Measurements from ENCODE around the gene OTOA. TPM values are rescaled to one million over a fixed set of nuclear protein-coding genes. Genes with fewer than 3 reads are reported as not detected.
"Not testable (repeated sequence)": the region's sequence is repeated elsewhere in the genome, so short reads cannot be mapped to it uniquely, and the experiment has no call there.

The OTOA gene
- total RNA-seq, 1 donor from 2014 or later = 0.07 TPM

- Mint-ChIP-seq H3K4me1 (ENCODE audit: low read depth) (no peaks in the 10 kb centered on the region), H3K27me3 (peaks cover 13% of the 10 kb centered on the region), H3K9me3 (ENCODE audit: low read depth) (no peaks in the 10 kb centered on the region), H3K4me3 (ENCODE audit: low read depth) (no peak overlapping the region), H3K27ac (no peak overlapping the region), H3K36me3 (ENCODE audit: insufficient read depth) (no peaks in the 10 kb centered on the region)
- no peak for TF ChIP-seq CTCF (IDR thresholded peaks at IDR 0.05; ENCODE audit: unreplicated experiment)
- DNase-seq (ENCODE audit: low spot score, unreplicated experiment) = no peak
Measured at GRCh38 chr16:21727344-21727743, 63.6 kb downstream of the OTOA start.

GRCh38 chr16:21731233-21731632, 67.5 kb downstream of the OTOA start:
- not testable (repeated sequence) for H3K27ac Mint-ChIP-seq; H3K4me3 Mint-ChIP-seq (ENCODE audit: low read depth); H3K4me1 Mint-ChIP-seq (ENCODE audit: low read depth); H3K27me3 Mint-ChIP-seq; H3K9me3 Mint-ChIP-seq (ENCODE audit: low read depth); H3K36me3 Mint-ChIP-seq (ENCODE audit: insufficient read depth); DNase-seq (ENCODE audit: low spot score, unreplicated experiment)

GRCh38 chr16:21740637-21741036, 76.9 kb downstream of the OTOA start:
- H3K27ac Mint-ChIP-seq; H3K27me3 Mint-ChIP-seq; H3K36me3 Mint-ChIP-seq (ENCODE audit: insufficient read depth); DNase-seq (ENCODE audit: low spot score, unreplicated experiment); H3K9me3 Mint-ChIP-seq (ENCODE audit: low read depth); H3K4me1 Mint-ChIP-seq (ENCODE audit: low read depth); H3K4me3 Mint-ChIP-seq (ENCODE audit: low read depth): not testable (repeated sequence)

GRCh38 chr16:21756192-21757079, 92.7 kb downstream of the OTOA start:
- not testable (repeated sequence) for H3K27ac Mint-ChIP-seq; H3K9me3 Mint-ChIP-seq (ENCODE audit: low read depth); DNase-seq (ENCODE audit: low spot score, unreplicated experiment); H3K4me1 Mint-ChIP-seq (ENCODE audit: low read depth); H3K36me3 Mint-ChIP-seq (ENCODE audit: insufficient read depth); H3K4me3 Mint-ChIP-seq (ENCODE audit: low read depth)
- H3K27me3 Mint-ChIP-seq = peaks cover 12% of the 10 kb centered on the region

GRCh38 chr16:21757080-21757671, 93.4 kb downstream of the OTOA start:
- not testable (repeated sequence) for H3K36me3 Mint-ChIP-seq (ENCODE audit: insufficient read depth)

GRCh38 chr16:21768280-21768679, 104.5 kb downstream of the OTOA start:
- DNase-seq (ENCODE audit: low spot score, unreplicated experiment); H3K4me1 Mint-ChIP-seq (ENCODE audit: low read depth); H3K36me3 Mint-ChIP-seq (ENCODE audit: insufficient read depth); H3K4me3 Mint-ChIP-seq (ENCODE audit: low read depth); H3K27me3 Mint-ChIP-seq; H3K9me3 Mint-ChIP-seq (ENCODE audit: low read depth); H3K27ac Mint-ChIP-seq: not testable (repeated sequence)

More at GRCh38 chr16:21757080-21757671, 93.4 kb downstream of the OTOA start:
- peaks cover 12% of the 10 kb centered on the region for H3K27me3 Mint-ChIP-seq
- not testable (repeated sequence) for DNase-seq (ENCODE audit: low spot score, unreplicated experiment); H3K4me1 Mint-ChIP-seq (ENCODE audit: low read depth); H3K9me3 Mint-ChIP-seq (ENCODE audit: low read depth); H3K4me3 Mint-ChIP-seq (ENCODE audit: low read depth); H3K27ac Mint-ChIP-seq

- not testable (repeated sequence) for H3K4me1 Mint-ChIP-seq (ENCODE audit: low read depth); H3K27me3 Mint-ChIP-seq; H3K27ac Mint-ChIP-seq; H3K4me3 Mint-ChIP-seq (ENCODE audit: low read depth); H3K9me3 Mint-ChIP-seq (ENCODE audit: low read depth); DNase-seq (ENCODE audit: low spot score, unreplicated experiment); H3K36me3 Mint-ChIP-seq (ENCODE audit: insufficient read depth)
Measured at GRCh38 chr16:21768810-21769209, 105.0 kb downstream of the OTOA start.

GRCh38 chr16:21769284-21769683, 105.5 kb downstream of the OTOA start:
- DNase-seq (ENCODE audit: low spot score, unreplicated experiment); H3K4me3 Mint-ChIP-seq (ENCODE audit: low read depth); H3K36me3 Mint-ChIP-seq (ENCODE audit: insufficient read depth); H3K4me1 Mint-ChIP-seq (ENCODE audit: low read depth); H3K27me3 Mint-ChIP-seq; H3K27ac Mint-ChIP-seq; H3K9me3 Mint-ChIP-seq (ENCODE audit: low read depth): not testable (repeated sequence)

GRCh38 chr16:21770584-21770983, 106.8 kb downstream of the OTOA start:
- DNase-seq (ENCODE audit: low spot score, unreplicated experiment); H3K36me3 Mint-ChIP-seq (ENCODE audit: insufficient read depth); H3K4me3 Mint-ChIP-seq (ENCODE audit: low read depth); H3K27ac Mint-ChIP-seq; H3K27me3 Mint-ChIP-seq; H3K9me3 Mint-ChIP-seq (ENCODE audit: low read depth); H3K4me1 Mint-ChIP-seq (ENCODE audit: low read depth): not testable (repeated sequence)

- not testable (repeated sequence) for H3K4me3 Mint-ChIP-seq (ENCODE audit: low read depth); H3K27me3 Mint-ChIP-seq; DNase-seq (ENCODE audit: low spot score, unreplicated experiment); H3K9me3 Mint-ChIP-seq (ENCODE audit: low read depth); H3K4me1 Mint-ChIP-seq (ENCODE audit: low read depth); H3K36me3 Mint-ChIP-seq (ENCODE audit: insufficient read depth); H3K27ac Mint-ChIP-seq
Measured at GRCh38 chr16:21772547-21773206, 108.9 kb downstream of the OTOA start.

- not testable (repeated sequence) for H3K4me1 Mint-ChIP-seq (ENCODE audit: low read depth); H3K27ac Mint-ChIP-seq; H3K27me3 Mint-ChIP-seq; DNase-seq (ENCODE audit: low spot score, unreplicated experiment); H3K36me3 Mint-ChIP-seq (ENCODE audit: insufficient read depth); H3K4me3 Mint-ChIP-seq (ENCODE audit: low read depth); H3K9me3 Mint-ChIP-seq (ENCODE audit: low read depth)
Measured at GRCh38 chr16:21773207-21773553, 109.4 kb downstream of the OTOA start.

- not testable (repeated sequence) for H3K36me3 Mint-ChIP-seq (ENCODE audit: insufficient read depth); DNase-seq (ENCODE audit: low spot score, unreplicated experiment); H3K4me3 Mint-ChIP-seq (ENCODE audit: low read depth); H3K4me1 Mint-ChIP-seq (ENCODE audit: low read depth); H3K9me3 Mint-ChIP-seq (ENCODE audit: low read depth); H3K27me3 Mint-ChIP-seq; H3K27ac Mint-ChIP-seq
Measured at GRCh38 chr16:21780525-21780924, 116.8 kb downstream of the OTOA start.

Measured in progenitor cell of endocrine pancreas (in vitro differentiated cells).